GM12874 (cell line): ENCODE measurements around the gene ANKIB1.

Source experiments
- CTCF ChIP-seq: IDR thresholded peaks from 2 replicates; pipeline ENCODE4 v1.5.1; 2011; ENCODE audit warnings: low read depth, mild to moderate bottlenecking, control low read depth, low read length, moderate library complexity; ENCODE audit not compliant: insufficient read depth

ANKIB1 gene

GRCh38 chr7:92354214-92354613, 108.4 kb downstream of the ANKIB1 start:
- no peak for TF ChIP-seq CTCF

- TF ChIP-seq CTCF = no peak
Measured at GRCh38 chr7:92356406-92356805, 110.6 kb downstream of the ANKIB1 start.

GRCh38 chr7:92357260-92357659, 111.5 kb downstream of the ANKIB1 start:
- no peak for TF ChIP-seq CTCF

GRCh38 chr7:92359801-92360200, 114.0 kb downstream of the ANKIB1 start:
- no peak for TF ChIP-seq CTCF

- TF ChIP-seq CTCF = no peak
Measured at GRCh38 chr7:92360387-92360786, 114.6 kb downstream of the ANKIB1 start.

GRCh38 chr7:92362131-92362530, 116.4 kb downstream of the ANKIB1 start:
- TF ChIP-seq CTCF = no peak

GRCh38 chr7:92366730-92367129, 121.0 kb downstream of the ANKIB1 start:
- no peak for TF ChIP-seq CTCF

GRCh38 chr7:92368741-92369140, 123.0 kb downstream of the ANKIB1 start:
- TF ChIP-seq CTCF = no peak
